MM.1S (cell line): Measurements from ENCODE around the gene PDHA1.
A peak's percentile ranks its signal among the peaks of the same experiment; 100 is the strongest.

ENCODE experiments used
- DNase-seq: peaks from one replicate; pipeline ENCODE4 v3.0.0-alpha.2; 2015
- H2AFZ ChIP-seq: fragments of 300-600 bp; sonication (generic); 2 replicates; pipeline ENCODE4 v1.6.0; 2016; ENCODE audit warnings: antibody characterized with exemption, low read length
- H3F3A ChIP-seq: fragments of 300-600 bp; sonication (generic); 2 replicates; pipeline ENCODE4 v1.6.1; 2016; ENCODE audit warnings: mild to moderate bottlenecking, antibody characterized with exemption, low read length, moderate library complexity, mixed read lengths; ENCODE audit not compliant: insufficient read depth
- H3K27ac ChIP-seq: fragments of 300-600 bp; sonication (generic); 2 replicates; pipeline ENCODE4 v1.5.1; 2016; ENCODE audit warnings: mild to moderate bottlenecking, low read length
- H3K27me3 ChIP-seq: fragments of 300-600 bp; sonication (generic); replicated peaks from 2 replicates; pipeline ENCODE4 v1.6.0; 2016; ENCODE audit warnings: low read length; ENCODE audit not compliant: insufficient read depth
- H3K36me3 ChIP-seq: fragments of 300-600 bp; sonication (generic); replicated peaks from 2 replicates; pipeline ENCODE4 v1.6.1; 2016; ENCODE audit warnings: mild to moderate bottlenecking, low read length, mixed read lengths; ENCODE audit not compliant: insufficient read depth
- H3K4me1 ChIP-seq: fragments of 300-600 bp; sonication (generic); 2 replicates; pipeline ENCODE4 v1.6.1; 2016; ENCODE audit warnings: low read length, mixed read lengths
- H3K4me2 ChIP-seq: fragments of 300-600 bp; sonication (generic); 2 replicates; pipeline ENCODE4 v1.6.0; 2016; ENCODE audit warnings: low read depth, low read length
- H3K4me3 ChIP-seq: fragments of 300-600 bp; sonication (generic); 2 replicates; pipeline ENCODE4 v1.5.1; 2016; ENCODE audit warnings: low read length, mixed read lengths
- H3K79me2 ChIP-seq: fragments of 300-600 bp; sonication (generic); 2 replicates; pipeline ENCODE4 v1.6.1; 2016; ENCODE audit warnings: mixed run types, low read length, mixed read lengths
- H3K9ac ChIP-seq: fragments of 300-600 bp; sonication (generic); 2 replicates; pipeline ENCODE4 v1.6.1; 2016; ENCODE audit warnings: low read length, mixed read lengths
- H3K9me2 ChIP-seq: fragments of 300-600 bp; sonication (generic); replicated peaks from 2 replicates; pipeline ENCODE4 v1.6.1; 2016; ENCODE audit warnings: mild to moderate bottlenecking, low read length, mixed read lengths; ENCODE audit not compliant: insufficient read depth
- H3K9me3 ChIP-seq: fragments of 300-600 bp; sonication (generic); replicated peaks from 2 replicates; pipeline ENCODE4 v1.6.1; 2016; ENCODE audit warnings: mild to moderate bottlenecking, low read length, mixed read lengths; ENCODE audit not compliant: insufficient read depth
- H4K20me1 ChIP-seq: fragments of 300-600 bp; sonication (generic); 2 replicates; pipeline ENCODE4 v1.6.1; 2016; ENCODE audit warnings: mild to moderate bottlenecking, low read length, moderate library complexity, mixed read lengths; ENCODE audit not compliant: insufficient read depth
- CTCF ChIP-seq: fragments of 300-600 bp; sonication (generic); IDR thresholded peaks from 2 replicates; pipeline ENCODE4 v1.5.1; 2016; ENCODE audit warnings: antibody characterized with exemption, low read length, mixed read lengths
- EZH2 ChIP-seq: fragments of 300-600 bp; sonication (generic); optimal IDR thresholded peaks from 2 replicates; pipeline ENCODE3; 2017; ENCODE audit warnings: low read depth, mild to moderate bottlenecking, antibody characterized with exemption, low read length, mixed read lengths
- EZH2phosphoT487 ChIP-seq: fragments of 300-600 bp; sonication (generic); IDR thresholded peaks from 2 replicates; pipeline ENCODE4 v1.6.1; 2018; ENCODE audit warnings: antibody characterized with exemption, low read length

Gene PDHA1

GRCh38 chrX:19377799-19378198, 34.1 kb downstream of the PDHA1 start:
- Histone ChIP-seq H3K4me3 (no peak overlapping the region), H3K27me3 (no peaks in the 10 kb centered on the region), H3K9me3 (no peaks in the 10 kb centered on the region), H3K9ac (no peak overlapping the region), H3K36me3 (no peaks in the 10 kb centered on the region), H4K20me1 (no peaks in the 10 kb centered on the region), H3K9me2 (no peaks in the 10 kb centered on the region), H3K4me1 (no peaks in the 10 kb centered on the region), H3K4me2 (no peak overlapping the region), H3K27ac (no peak overlapping the region), H3F3A (no peaks in the 10 kb centered on the region), H3K79me2 (no peaks in the 10 kb centered on the region), H2AFZ (no peak overlapping the region)
- no peak for DNase-seq
- TF ChIP-seq CTCF, result no peak
- no peak for TF ChIP-seq EZH2
- TF ChIP-seq EZH2phosphoT487, result no peak

DNA sequence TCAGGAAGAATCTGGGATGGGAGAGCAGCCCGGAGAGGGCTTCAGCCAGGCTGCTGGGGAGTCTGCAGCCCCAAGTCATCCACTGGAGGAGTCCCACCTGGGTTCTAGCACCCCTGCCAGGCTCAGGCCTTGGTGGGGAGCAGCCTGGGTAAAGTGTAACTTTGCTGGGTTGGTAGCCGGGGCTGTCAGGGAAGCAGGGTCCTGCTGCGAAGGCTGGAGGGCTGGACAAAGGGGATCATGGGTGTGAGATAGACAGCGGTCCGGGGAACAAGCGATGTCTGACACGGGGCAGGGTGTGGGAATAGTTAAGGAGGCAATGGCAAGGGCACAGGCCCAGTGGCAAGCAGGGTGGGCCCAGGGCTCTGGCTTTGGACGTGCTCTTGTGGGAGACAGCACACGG, 37.6 kb downstream of the PDHA1 start:
- H2AFZ ChIP-seq, result no peak overlapping the region
- H3K4me2 ChIP-seq, result no peak overlapping the region
- no peak for DNase-seq
- H3K4me1 ChIP-seq, result no peaks in the 10 kb centered on the region
- H3K36me3 ChIP-seq, result no peaks in the 10 kb centered on the region
- no peaks in the 10 kb centered on the region for H3K27me3 ChIP-seq
- no peaks in the 10 kb centered on the region for H4K20me1 ChIP-seq
- H3K4me3 ChIP-seq, result no peak overlapping the region
- TF ChIP-seq EZH2 (no peak), EZH2phosphoT487 (no peak), CTCF (no peak)
- H3K27ac ChIP-seq, result no peak overlapping the region
- no peaks in the 10 kb centered on the region for H3K79me2 ChIP-seq
- no peaks in the 10 kb centered on the region for H3K9me2 ChIP-seq
- no peaks in the 10 kb centered on the region for H3K9me3 ChIP-seq
- H3F3A ChIP-seq, result no peaks in the 10 kb centered on the region
- H3K9ac ChIP-seq, result no peak overlapping the region

GRCh38 chrX:19382555-19383145, 38.9 kb downstream of the PDHA1 start:
- no peaks in the 10 kb centered on the region for H3K27me3 ChIP-seq
- no peak for TF ChIP-seq EZH2
- TF ChIP-seq CTCF, result peak; percentile 62
- no peak for TF ChIP-seq EZH2phosphoT487
- no peak overlapping the region for H3K9ac ChIP-seq
- no peak overlapping the region for H2AFZ ChIP-seq
- H3F3A ChIP-seq, result no peaks in the 10 kb centered on the region
- peak; percentile 55 for DNase-seq
- no peaks in the 10 kb centered on the region for H3K79me2 ChIP-seq
- no peak overlapping the region for H3K4me2 ChIP-seq
- H3K4me1 ChIP-seq, result no peaks in the 10 kb centered on the region
- no peaks in the 10 kb centered on the region for H3K36me3 ChIP-seq
- no peaks in the 10 kb centered on the region for H3K9me3 ChIP-seq
- H4K20me1 ChIP-seq, result no peaks in the 10 kb centered on the region
- H3K9me2 ChIP-seq, result no peaks in the 10 kb centered on the region
- no peak overlapping the region for H3K27ac ChIP-seq
- H3K4me3 ChIP-seq, result no peak overlapping the region
